Stimulated activated CD4-positive, alpha-beta T cell treated with anti-CD3 and anti-CD28 coated beads, Interleukin-12 subunit alpha, Interleukin-12 subunit beta, amount 100 ng/mL, for 24 hours (primary cell): ENCODE measurements around the gene ARHGAP4.

Experiments
- DNase-seq, 2 experiments: peaks; one replicate each; pipeline ENCODE4 v3.0.0-alpha.2; 2020; ENCODE audit warnings: low read depth in 2 of 2

ARHGAP4 gene

GRCh38 chrX:153868576-153869472 lies 57.2 kb downstream of the ARHGAP4 start:
- DNase-seq: no peak

- no peak for DNase-seq
Measured at GRCh38 chrX:153867671-153868070, 58.4 kb downstream of the ARHGAP4 start.

GRCh38 chrX:153867139-153867538 lies 58.9 kb downstream of the ARHGAP4 start:
- DNase-seq: no peak

- no peak for DNase-seq
Measured at GRCh38 chrX:153866302-153867019, 59.6 kb downstream of the ARHGAP4 start.

GRCh38 chrX:153865685-153866084 lies 60.4 kb downstream of the ARHGAP4 start:
- DNase-seq: no peak

GRCh38 chrX:153865321-153865580 lies 60.8 kb downstream of the ARHGAP4 start:
- DNase-seq: no peak

- DNase-seq: no peak
Measured at GRCh38 chrX:153864561-153865320, 61.3 kb downstream of the ARHGAP4 start.

GRCh38 chrX:153864101-153864500 lies 62.0 kb downstream of the ARHGAP4 start:
- DNase-seq: no peak

GRCh38 chrX:153863251-153863991 lies 62.6 kb downstream of the ARHGAP4 start:
- no peak for DNase-seq

- DNase-seq: no peak
Measured at GRCh38 chrX:153862369-153863250, 63.5 kb downstream of the ARHGAP4 start.

GRCh38 chrX:153861733-153862310 lies 64.2 kb downstream of the ARHGAP4 start:
- no peak for DNase-seq

GRCh38 chrX:153861151-153861550 lies 64.9 kb downstream of the ARHGAP4 start:
- DNase-seq: no peak
